HCT116 (cell line): ENCODE data around the gene TRMT2A. TPM values are rescaled to one million over a fixed set of nuclear protein-coding genes. Genes with fewer than 3 reads are reported as not detected.

ENCODE experiments used
- ATAC-seq: fragments of 200-7000 bp; cut with Tn5 transposase; 2 replicates; pipeline ENCODE4 v1.9.1; 2020; ENCODE audit warnings: mild to moderate bottlenecking, moderate library complexity
- BruUV-seq: library from RNA; stranded (reverse); fragments of 400-500 nt; replicated peaks from 2 replicates; lab custom pipeline; 2021; lab: Mats Ljungman, UMichigan
- CTCF ChIA-PET: fragments of 300-600 bp; sonication (Branson Sonifier 250); formaldehyde crosslinking; loops from one replicate; lab custom pipeline; 2021; ENCODE audit warnings: antibody characterized with exemption; lab: Charles Lee
- POLR2A ChIA-PET: fragments of 300-600, 350-600 bp; sonication (Branson Sonifier 250); formaldehyde crosslinking; loops from one replicate; lab custom pipeline; 2021; ENCODE audit warnings: antibody characterized with exemption; lab: Charles Lee
- RAD21 ChIA-PET, 2 experiments: fragments of 300-600 bp; sonication (Branson Sonifier 250); formaldehyde crosslinking; loops; one replicate each; lab custom pipeline; 2023; ENCODE audit warnings: low total read pairs in 2 of 2; ENCODE audit not compliant: uncharacterized antibody in 2 of 2, unreplicated experiment in 2 of 2, low non-redundant PET in 1 of 2; lab: Charles Lee
- DNase-seq: peaks from one replicate; pipeline ENCODE4 v3.0.0-alpha.2; 2010; ENCODE audit warnings: low read depth, low spot score
- H2AFZ ChIP-seq: fragments of 200-600 bp; shearing (Covaris generic), sonication (generic); 2 replicates; pipeline ENCODE4 v1.6.1; 2017; ENCODE audit warnings: low read depth, mixed run types, mixed read lengths, antibody characterized with exemption, low read length; ENCODE audit not compliant: poor library complexity, severe bottlenecking
- H3K27ac ChIP-seq: 2 replicates; pipeline ENCODE4 v1.5.1; 2012; ENCODE audit warnings: low read depth, low read length
- H3K27me3 ChIP-seq: fragments of 200-600 bp; sonication (generic); 2 replicates; pipeline ENCODE4 v1.6.1; 2016; ENCODE audit warnings: mixed run types, low read length, mixed read lengths; ENCODE audit not compliant: insufficient read depth
- H3K36me3 ChIP-seq, 2 experiments: fragments of 200-500 bp in 1 of 2; fragments of 200-600 bp in 1 of 2; sonication (Bioruptor generic) in 1 of 2; sonication (generic) in 1 of 2; 2 replicates each; pipeline versions ENCODE4 v1.5.1 to v1.6.1; 2014 to 2016; ENCODE audit warnings: low read length in 2 of 2, inconsistent platforms in 1 of 2, mixed read lengths in 1 of 2, mixed run types in 1 of 2; ENCODE audit not compliant: insufficient read depth in 2 of 2, control insufficient read depth in 1 of 2
- H3K4me1 ChIP-seq, 2 experiments: fragments of 200-600 bp in 1 of 2; sonication (generic) in 1 of 2; 2 replicates each; pipeline versions ENCODE4 v1.5.1 to v1.6.1; 2012 to 2017; ENCODE audit warnings: low read length in 2 of 2, inconsistent platforms in 1 of 2, mild to moderate bottlenecking in 1 of 2, mixed read lengths in 1 of 2, mixed run types in 1 of 2, moderate library complexity in 1 of 2; ENCODE audit not compliant: insufficient read depth in 2 of 2, control insufficient read depth in 1 of 2
- H3K4me2 ChIP-seq: fragments of 200-600 bp; sonication (generic); 2 replicates; pipeline ENCODE4 v1.6.1; 2017; ENCODE audit warnings: mixed run types, low read length, mixed read lengths
- H3K4me3 ChIP-seq, 2 experiments: fragments of 200-600 bp in 1 of 2; sonication (generic) in 1 of 2; replicated peaks in 1 of 2; 2 replicates each; pipeline ENCODE4 v1.5.1; 2011 to 2016; ENCODE audit warnings: low read length in 2 of 2, control low read depth in 1 of 2, low read depth in 1 of 2, mild to moderate bottlenecking in 1 of 2, mixed read lengths in 1 of 2, mixed run types in 1 of 2
- H3K79me2 ChIP-seq: fragments of 200-600 bp; sonication (generic); 2 replicates; pipeline ENCODE4 v1.6.1; 2017; ENCODE audit warnings: mild to moderate bottlenecking, mixed run types, low read length, moderate library complexity, mixed read lengths; ENCODE audit not compliant: insufficient read depth
- H3K9ac ChIP-seq: fragments of 200-600 bp; sonication (generic); 2 replicates; pipeline ENCODE4 v1.6.1; 2016; ENCODE audit warnings: low read length, mixed read lengths
- H3K9me2 ChIP-seq: fragments of 200-600 bp; sonication (generic), shearing (Covaris generic); 2 replicates; pipeline ENCODE4 v1.6.1; 2017; ENCODE audit warnings: mixed run types, mild to moderate bottlenecking, moderate library complexity; ENCODE audit not compliant: insufficient read depth
- H3K9me3 ChIP-seq, 2 experiments: fragments of 200-500 bp in 1 of 2; fragments of 200-600 bp in 1 of 2; sonication (Bioruptor generic) in 1 of 2; sonication (generic) in 1 of 2; 2 replicates each; pipeline ENCODE4 v1.6.1; 2014 to 2017; ENCODE audit warnings: low read length in 2 of 2, mixed read lengths in 2 of 2, inconsistent platforms in 1 of 2, low read depth in 1 of 2, mild to moderate bottlenecking in 1 of 2, mixed run types in 1 of 2, moderate library complexity in 1 of 2; ENCODE audit not compliant: control insufficient read depth in 1 of 2, insufficient read depth in 1 of 2
- H4K20me1 ChIP-seq: fragments of 200-600 bp; sonication (generic), shearing (Covaris generic); 2 replicates; pipeline ENCODE4 v1.6.1; 2017; ENCODE audit warnings: mixed run types, mild to moderate bottlenecking, moderate library complexity; ENCODE audit not compliant: insufficient read depth
- ATF3 ChIP-seq: IDR thresholded peaks from 2 replicates; pipeline ENCODE4 v1.6.1; 2012
- CBX3 ChIP-seq: IDR thresholded peaks from 2 replicates; pipeline ENCODE4 v1.6.1; 2012; ENCODE audit warnings: low read depth
- CEBPB ChIP-seq: IDR thresholded peaks from 2 replicates; pipeline ENCODE4 v1.6.1; 2012; ENCODE audit warnings: low read depth
- CTCF ChIP-seq, 3 experiments: fragments of 200-600 bp in 1 of 3; sonication (generic) in 1 of 3; IDR thresholded peaks in 2 of 3; conservative IDR thresholded peaks in 1 of 3; 2 replicates each; pipeline ENCODE4 v1.5.1; 2012 to 2017; ENCODE audit warnings: low read depth in 2 of 3, low read length in 2 of 3, antibody characterized with exemption in 1 of 3, borderline replicate concordance in 1 of 3, control low read depth in 1 of 3, mild to moderate bottlenecking in 1 of 3, mixed read lengths in 1 of 3, mixed run types in 1 of 3, moderate library complexity in 1 of 3; ENCODE audit not compliant: insufficient read depth in 1 of 3
- EGR1 ChIP-seq: IDR thresholded peaks from 2 replicates; pipeline ENCODE4 v1.6.1; 2012; ENCODE audit warnings: low read depth
- ELF1 ChIP-seq: IDR thresholded peaks from 2 replicates; pipeline ENCODE4 v1.6.1; 2012; ENCODE audit warnings: low read depth, borderline replicate concordance
- EZH2 ChIP-seq: fragments of 200-600 bp; sonication (generic); IDR thresholded peaks from 2 replicates; pipeline ENCODE4 v1.6.1; 2017; ENCODE audit warnings: antibody characterized with exemption, mixed run types
- FOSL1 ChIP-seq: IDR thresholded peaks from 2 replicates; pipeline ENCODE4 v1.6.1; 2012; ENCODE audit warnings: low read depth
- JUND ChIP-seq: IDR thresholded peaks from 2 replicates; pipeline ENCODE4 v1.6.1; 2012
- POLR2A ChIP-seq: IDR thresholded peaks from 2 replicates; pipeline ENCODE4 v1.7.0; 2011; ENCODE audit warnings: borderline replicate concordance; ENCODE audit not compliant: insufficient read depth, insufficient read length; ENCODE audit errors: extremely low read depth
- SP1 ChIP-seq: IDR thresholded peaks from 2 replicates; pipeline ENCODE4 v1.6.1; 2012; ENCODE audit warnings: low read depth
- SRF ChIP-seq: IDR thresholded peaks from 2 replicates; pipeline ENCODE4 v1.6.1; 2012; ENCODE audit warnings: low read depth
- TCF7L2 ChIP-seq: IDR thresholded peaks from 2 replicates; pipeline ENCODE4 v1.7.0; 2011; ENCODE audit warnings: borderline replicate concordance, inconsistent platforms; ENCODE audit not compliant: insufficient read depth, insufficient read length; ENCODE audit errors: extremely low read depth
- YY1 ChIP-seq: IDR thresholded peaks from 2 replicates; pipeline ENCODE4 v1.6.1; 2011; ENCODE audit warnings: low read length, low read depth, moderate library complexity, mild to moderate bottlenecking; ENCODE audit not compliant: insufficient replicate concordance; ENCODE audit errors: extremely low read depth
- ZBTB33 ChIP-seq: IDR thresholded peaks from 2 replicates; pipeline ENCODE4 v1.6.1; 2011; ENCODE audit warnings: mild to moderate bottlenecking, low read length, moderate library complexity; ENCODE audit not compliant: insufficient replicate concordance; ENCODE audit errors: extremely low read depth
- ZFX ChIP-seq: fragments of 450-650 bp; IDR thresholded peaks from 2 replicates; pipeline ENCODE4 v1.6.1; 2017
- intact Hi-C: fragments of 100-400 bp; cut with micrococcal nuclease; formaldehyde crosslinking; loops from 2 replicates; pipeline ENCODE4 v1.10.0; 2022
- total RNA-seq: library from RNA; stranded (reverse); gene quantifications from one replicate; pipeline ENCODE4 v1.2.1, GENCODE V29; 2021; ENCODE audit not compliant: unreplicated experiment

The TRMT2A gene
- total RNA-seq, 1 experiment from 2014 or later: 67.3 TPM

GRCh38 chr22:20065896-20066616 is 51.0 kb downstream of the TRMT2A start (continued):
- TF ChIP-seq CTCF (IDR thresholded peaks at IDR 0.05 in 2 of 3, conservative IDR thresholded peaks at IDR 0.05 in 1 of 3; ENCODE audit: borderline replicate concordance in 1 of 3, insufficient read depth in 1 of 3, low read depth in 2 of 3, low read length in 2 of 3) (no peak), ELF1 (no peak), FOSL1 (no peak), EGR1 (no peak), ATF3 (no peak), SP1 (no peak), POLR2A (no peak), CBX3 (no peak), ZFX (no peak)
- TF ChIP-seq, all 23 proteins: peak for 0

GRCh38 chr22:20064545-20065262 is 52.3 kb downstream of the TRMT2A start:
- Histone ChIP-seq H3K9ac (no peak overlapping the region), H3K27ac (no peak overlapping the region), H3K36me3 (no peaks in the 10 kb centered on the region), H2AFZ (no peak overlapping the region), H3K9me3 (no peaks in the 10 kb centered on the region), H3K4me1 (peaks cover 4 to 26% of the 10 kb centered on the region in 2 experiments), H3K27me3 (no peaks in the 10 kb centered on the region), H3K79me2 (no peaks in the 10 kb centered on the region), H3K4me2 (no peak overlapping the region), H3K9me2 (no peaks in the 10 kb centered on the region), H4K20me1 (no peaks in the 10 kb centered on the region), H3K4me3 (no peak overlapping the region)
- intact Hi-C loops: no loop called here
- BruUV-seq: no TSS peak
- DNase-seq (no peak), ATAC-seq (no peak)
- ChIA-PET CTCF (no interaction called here), POLR2A (no interaction called here), RAD21 (no interaction called here)
- TF ChIP-seq ZBTB33 (no peak), SP1 (no peak), CEBPB (no peak), YY1 (no peak), CTCF (IDR thresholded peaks at IDR 0.05 in 2 of 3, conservative IDR thresholded peaks at IDR 0.05 in 1 of 3; ENCODE audit: borderline replicate concordance in 1 of 3, insufficient read depth in 1 of 3, low read depth in 2 of 3, low read length in 2 of 3) (no peak), EZH2 (no peak), TCF7L2 (no peak), JUND (no peak), ZFX (no peak), FOSL1 (no peak), SRF (no peak)
